ENCODE measurements around the gene EXOC6B. TPM values are rescaled to one million over a fixed set of nuclear protein-coding genes. Genes with fewer than 3 reads are reported as not detected.

Gene EXOC6B
- total and polyA plus RNA-seq, 9 of the 15 experiments (the other 6 are each of a cell fraction or from before 2014, with no cell fraction given): 0.28 to 4.2 (median 2.0) TPM

- no peak for ATAC-seq
- peak; percentile 98 for TF ChIP-seq ZNF507 (tag; conservative IDR thresholded peaks at IDR 0.05)
- TF ChIP-seq SMARCE1 (IDR thresholded peaks at IDR 0.05): no peak
- H3K9me1 ChIP-seq (ENCODE audit: control insufficient read depth, insufficient read depth, low read length): no peaks in the 10 kb centered on the region
- intact Hi-C loops (cut with micrococcal nuclease): no loop called here
- H3K9ac ChIP-seq (ENCODE audit: insufficient read depth in 1 of 2, low read depth in 2 of 2, low read length in 2 of 2): no peak overlapping the region
- ChIA-PET CTCF (ENCODE audit: low intra/inter-chr PET ratio) (no interaction called here), POLR2A (interaction anchor here (1.4 kb wide), 1 partner anchor 16 kb away, joined by 3 read pairs; no protein-coding TSS in a partner anchor)
- no peak for DNase-seq (ENCODE audit: extremely low read depth in 1 of 4, low spot score in 3 of 4)
- no peaks in the 10 kb centered on the region for H3K4me1 ChIP-seq (replicated peaks in 1 of 2; ENCODE audit: control insufficient read depth in 2 of 2, insufficient read depth in 2 of 2, low read length in 2 of 2)
- H2AFZ ChIP-seq (ENCODE audit: low read depth, low read length): no peak overlapping the region
- no peak for FAIRE-seq
- H3K4me2 ChIP-seq (ENCODE audit: insufficient read depth, low read length): no peak overlapping the region
- H3K9me3 ChIP-seq (replicated peaks; ENCODE audit: control insufficient read depth, insufficient read depth, low read depth, low read length): no peaks in the 10 kb centered on the region
- 5% methylated on average over 1 of the region's 1 CpG for WGBS (ENCODE audit: insufficient coverage, low coverage, missing lambda C conversion rate)
- H3K4me3 ChIP-seq: no peak overlapping the region
- no peaks in the 10 kb centered on the region for H3K27me3 ChIP-seq (ENCODE audit: control insufficient read depth in 2 of 2, insufficient read depth in 2 of 2, low read length in 2 of 2)
- no TSS peak for BruUV-seq (replicated peaks)
- no peak overlapping the region for H3K27ac ChIP-seq (ENCODE audit: extremely low read depth, low read depth, low read length)
- H3K79me2 ChIP-seq (ENCODE audit: control insufficient read depth, insufficient read depth, low read length): no peaks in the 10 kb centered on the region
- H3K36me3 ChIP-seq (ENCODE audit: control insufficient read depth, insufficient read depth, low read length): no peaks in the 10 kb centered on the region
- no peaks in the 10 kb centered on the region for H4K20me1 ChIP-seq (replicated peaks; ENCODE audit: control insufficient read depth, insufficient read depth, low read length)
- in situ Hi-C loops (cut with MboI): no loop called here
Observed at GRCh38 chr2:72809095-72809494, 16.7 kb downstream of the EXOC6B start.

GRCh38 chr2:72806280-72806945 is 19.4 kb downstream of the EXOC6B start:
- in situ Hi-C loops (cut with MboI): no loop called here
- H3K4me2 ChIP-seq (ENCODE audit: insufficient read depth, low read length): no peak overlapping the region
- intact Hi-C loops (cut with micrococcal nuclease): no loop called here
- H3K9me1 ChIP-seq (ENCODE audit: control insufficient read depth, insufficient read depth, low read length): no peaks in the 10 kb centered on the region
- ChIA-PET CTCF (ENCODE audit: low intra/inter-chr PET ratio) (no interaction called here), POLR2A (interaction anchor here (0.7 kb wide), 1 partner anchor 8 kb away, joined by 3 read pairs; no protein-coding TSS in a partner anchor)
- no peak overlapping the region for H3K9ac ChIP-seq (ENCODE audit: insufficient read depth in 1 of 2, low read depth in 2 of 2, low read length in 2 of 2)
- no peak overlapping the region for H3K4me3 ChIP-seq
- no peaks in the 10 kb centered on the region for H3K36me3 ChIP-seq (ENCODE audit: control insufficient read depth, insufficient read depth, low read length)
- no peaks in the 10 kb centered on the region for H3K9me3 ChIP-seq (replicated peaks; ENCODE audit: control insufficient read depth, insufficient read depth, low read depth, low read length)
- no peaks in the 10 kb centered on the region for H3K79me2 ChIP-seq (ENCODE audit: control insufficient read depth, insufficient read depth, low read length)
- TF ChIP-seq TAF9B (IDR thresholded peaks at IDR 0.05; ENCODE audit: partially characterized antibody) (no peak), ATF3 (IDR thresholded peaks at IDR 0.05) (peak; percentile 25; the same call in 1 of the 2 replicates), ATF3 (CRISPR knock-in tag; conservative IDR thresholded peaks at IDR 0.05) (no peak), CEBPG (CRISPR knock-in tag; IDR thresholded peaks at IDR 0.05) (no peak), CEBPG (tag; conservative IDR thresholded peaks at IDR 0.05 in 1 of 2, IDR thresholded peaks at IDR 0.05 in 1 of 2) (0 out of 4 replicates have a peak, but pooled peaks have one; percentile 16 to 36), RCOR1 (IDR thresholded peaks at IDR 0.05; ENCODE audit: borderline replicate concordance in 1 of 2, low read depth in 2 of 2, low read length in 2 of 2) (no peak)
- DNase-seq (ENCODE audit: extremely low read depth in 1 of 4, low spot score in 3 of 4) (no peak), ATAC-seq (no peak), FAIRE-seq (no peak)
- no peak overlapping the region for H2AFZ ChIP-seq (ENCODE audit: low read depth, low read length)
- H3K4me1 ChIP-seq (replicated peaks in 1 of 2; ENCODE audit: control insufficient read depth in 2 of 2, insufficient read depth in 2 of 2, low read length in 2 of 2): no peaks in the 10 kb centered on the region
- BruUV-seq (replicated peaks): no TSS peak
- H3K27me3 ChIP-seq (ENCODE audit: control insufficient read depth in 2 of 2, insufficient read depth in 2 of 2, low read length in 2 of 2): 0 out of 5 replicates have a peak, but pooled peaks cover 0 to 2% of the 10 kb centered on the region in 2 experiments
- no peaks in the 10 kb centered on the region for H4K20me1 ChIP-seq (replicated peaks; ENCODE audit: control insufficient read depth, insufficient read depth, low read length)
- H3K27ac ChIP-seq (ENCODE audit: extremely low read depth, low read depth, low read length): no peak overlapping the region
- 0% methylated on average over 3 of the region's 3 CpGs for WGBS (ENCODE audit: insufficient coverage, low coverage, missing lambda C conversion rate)

All from K562 (cell line).